MCF 10A (cell line): ENCODE measurements around the gene HORMAD2. TPM values are rescaled to one million over a fixed set of nuclear protein-coding genes. Genes with fewer than 3 reads are reported as not detected.

Source experiments
- BruUV-seq: library from RNA; stranded (reverse); fragments of 400-500 nt; replicated peaks from 2 replicates; lab custom pipeline; 2021; lab: Mats Ljungman, UMichigan
- CTCF ChIA-PET: fragments of 300-600 bp; sonication (Branson Sonifier 250); formaldehyde crosslinking; extraction: SDS; loops from one replicate; lab custom pipeline; 2021; ENCODE audit warnings: antibody characterized with exemption, inconsistent platforms; lab: Yijun Ruan, JAX
- POLR2A ChIA-PET: fragments of 300-600, 350-650 bp; sonication (Branson Sonifier 250); formaldehyde crosslinking; extraction: SDS; loops from one replicate; lab custom pipeline; 2020; ENCODE audit warnings: antibody characterized with exemption, inconsistent platforms; lab: Yijun Ruan, JAX
- DNase-seq: peaks from one replicate; pipeline ENCODE4 v3.0.0-alpha.2; 2018; ENCODE audit not compliant: unreplicated experiment
- H3K27ac Mint-ChIP-seq: one replicate; pipeline ENCODE4 v1.8.0; 2022; ENCODE audit warnings: mild to moderate bottlenecking, low read depth, mixed read lengths; ENCODE audit not compliant: unreplicated experiment
- H3K27me3 Mint-ChIP-seq: one replicate; pipeline ENCODE4 v1.8.0; 2022; ENCODE audit warnings: mixed read lengths; ENCODE audit not compliant: insufficient read depth, unreplicated experiment
- H3K36me3 Mint-ChIP-seq: one replicate; pipeline ENCODE4 v1.8.0; 2022; ENCODE audit warnings: mild to moderate bottlenecking, moderate library complexity, mixed read lengths; ENCODE audit not compliant: insufficient read depth, unreplicated experiment
- H3K4me1 Mint-ChIP-seq: one replicate; pipeline ENCODE4 v1.8.0; 2022; ENCODE audit warnings: mixed read lengths; ENCODE audit not compliant: insufficient read depth, unreplicated experiment
- H3K4me3 Mint-ChIP-seq: one replicate; pipeline ENCODE4 v1.8.0; 2022; ENCODE audit warnings: mild to moderate bottlenecking, moderate library complexity, mixed read lengths; ENCODE audit not compliant: unreplicated experiment
- H3K9me3 Mint-ChIP-seq: one replicate; pipeline ENCODE4 v1.8.0; 2022; ENCODE audit warnings: mixed read lengths; ENCODE audit not compliant: unreplicated experiment
- CTCF ChIP-seq: fragments of 200-600 bp; IDR thresholded peaks from one replicate; pipeline ENCODE4 v1.8.0; 2022; ENCODE audit warnings: antibody characterized with exemption, mild to moderate bottlenecking; ENCODE audit not compliant: unreplicated experiment
- intact Hi-C: fragments of 100-400 bp; cut with micrococcal nuclease; formaldehyde crosslinking; loops from 2 replicates; pipeline ENCODE4 v1.14.1; 2022
- total RNA-seq: library from RNA; stranded (reverse); gene quantifications from 2 replicates; pipeline ENCODE4 v1.2.3, GENCODE V29; 2022

HORMAD2 gene
- total RNA-seq, 1 experiment from 2014 or later, result not detected

GRCh38 chr22:30062259-30062658 is 18.0 kb upstream of the HORMAD2 start:
- H3K27me3 Mint-ChIP-seq, result no peaks in the 10 kb centered on the region
- DNase-seq, result no peak
- H3K4me1 Mint-ChIP-seq, result peaks cover 9% of the 10 kb centered on the region
- CTCF ChIA-PET, result no interaction called here
- no peak for TF ChIP-seq CTCF
- no peak overlapping the region for H3K27ac Mint-ChIP-seq
- H3K4me3 Mint-ChIP-seq, result no peak overlapping the region
- POLR2A ChIA-PET, result no interaction called here
- intact Hi-C loops, result no loop called here
- peaks cover 10% of the 10 kb centered on the region for H3K9me3 Mint-ChIP-seq
- BruUV-seq, result no TSS peak
- H3K36me3 Mint-ChIP-seq, result no peaks in the 10 kb centered on the region

- no peak for TF ChIP-seq CTCF
- DNase-seq, result no peak
- peaks cover 10% of the 10 kb centered on the region for H3K9me3 Mint-ChIP-seq
- CTCF ChIA-PET, result no interaction called here
- no peak overlapping the region for H3K4me3 Mint-ChIP-seq
- no TSS peak for BruUV-seq
- H3K4me1 Mint-ChIP-seq, result peaks cover 9% of the 10 kb centered on the region
- H3K27ac Mint-ChIP-seq, result no peak overlapping the region
- intact Hi-C loops, result no loop called here
- POLR2A ChIA-PET, result no interaction called here
- H3K36me3 Mint-ChIP-seq, result no peaks in the 10 kb centered on the region
- H3K27me3 Mint-ChIP-seq, result no peaks in the 10 kb centered on the region
Observed at GRCh38 chr22:30062950-30063349, 17.3 kb upstream of the HORMAD2 start.

GRCh38 chr22:30064172-30064571 is 16.1 kb upstream of the HORMAD2 start:
- TF ChIP-seq CTCF, result no peak
- Mint-ChIP-seq H3K27ac (no peak overlapping the region), H3K9me3 (peaks cover 10% of the 10 kb centered on the region), H3K4me3 (no peak overlapping the region), H3K27me3 (no peaks in the 10 kb centered on the region), H3K36me3 (no peaks in the 10 kb centered on the region), H3K4me1 (peaks cover 3% of the 10 kb centered on the region)
- ChIA-PET CTCF (interaction anchor here (0.7 kb wide), 1 partner anchor 195 kb away, joined by 4 read pairs; no protein-coding TSS in a partner anchor), POLR2A (interaction anchor here (1.2 kb wide), 1 partner anchor 14 kb away, joined by 3 read pairs; no protein-coding TSS in a partner anchor)
- DNase-seq, result no peak
- intact Hi-C loops, result no loop called here
- BruUV-seq, result no TSS peak

GRCh38 chr22:30073743-30074142 is 6.5 kb upstream of the HORMAD2 start:
- no peak for DNase-seq
- ChIA-PET POLR2A (no interaction called here), CTCF (no interaction called here)
- no peak for TF ChIP-seq CTCF
- no peaks in the 10 kb centered on the region for H3K9me3 Mint-ChIP-seq
- H3K4me3 Mint-ChIP-seq, result no peak overlapping the region
- no TSS peak for BruUV-seq
- H3K4me1 Mint-ChIP-seq, result no peaks in the 10 kb centered on the region
- peaks cover 35% of the 10 kb centered on the region for H3K27me3 Mint-ChIP-seq
- intact Hi-C loops, result no loop called here
- H3K27ac Mint-ChIP-seq, result no peak overlapping the region
- H3K36me3 Mint-ChIP-seq, result no peaks in the 10 kb centered on the region
